ENCODE results near the gene DLGAP1. TPM values are rescaled to one million over a fixed set of nuclear protein-coding genes. Genes with fewer than 3 reads are reported as not detected.

The DLGAP1 gene
- total RNA-seq, 1 donor from 2014 or later: 7.7 TPM

DNA sequence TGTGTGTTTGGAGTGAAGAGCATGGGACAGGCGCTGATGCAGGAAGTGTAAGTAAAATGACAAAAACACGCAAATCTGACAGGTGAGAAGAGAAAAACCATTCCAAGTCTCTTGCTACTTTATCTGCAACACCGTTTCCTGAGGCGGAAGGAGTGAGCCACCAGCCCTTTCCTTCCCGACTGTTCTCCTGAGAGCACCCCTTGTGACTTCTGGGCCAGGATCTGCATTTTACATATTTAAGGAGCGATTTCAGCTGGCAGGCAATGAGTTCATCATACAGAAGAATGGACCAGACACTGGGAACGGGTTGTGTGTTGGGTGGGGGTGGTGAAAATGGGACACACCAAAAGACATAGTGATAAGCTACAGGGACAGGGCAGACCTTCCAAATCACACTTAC lies 727.8 kb downstream of the DLGAP1 start:
- no peak overlapping the region for H3K27ac Mint-ChIP-seq (ENCODE audit: unreplicated experiment)

DNA sequence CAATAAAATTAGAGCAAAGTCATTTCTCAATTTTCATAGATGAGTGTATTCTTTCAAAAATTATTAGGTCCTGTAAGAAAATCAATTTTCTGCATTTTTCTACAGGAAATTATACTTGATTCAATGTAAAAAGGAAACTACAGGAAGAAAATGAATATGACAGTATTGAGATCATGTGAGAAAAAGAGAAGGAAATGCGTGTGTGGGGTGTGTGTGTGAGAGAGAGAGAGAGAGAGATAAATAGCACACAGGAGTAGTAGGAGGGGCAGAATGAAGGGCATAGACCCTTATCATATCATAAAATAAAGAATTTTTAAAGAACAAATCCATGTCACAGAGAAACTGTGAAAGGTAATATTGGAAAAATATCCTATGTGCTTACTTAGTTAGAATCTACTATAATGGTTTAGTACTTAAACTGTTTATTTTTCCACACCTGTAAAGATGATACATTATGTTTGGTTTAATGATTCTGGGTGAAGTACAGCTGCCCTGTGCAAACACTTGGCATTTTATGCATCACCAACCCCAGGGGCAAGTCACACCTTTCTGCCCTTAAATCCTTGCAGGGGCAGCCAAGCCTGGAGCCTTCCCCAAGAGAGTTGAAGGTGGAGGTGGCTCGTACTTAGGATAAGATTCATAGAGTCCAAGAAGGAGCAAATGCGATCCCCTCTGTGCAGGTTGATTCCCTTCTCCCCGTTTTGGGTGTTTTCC lies 728.7 kb downstream of the DLGAP1 start:
- Mint-ChIP-seq H3K27ac (ENCODE audit: unreplicated experiment) (no peak overlapping the region), H3K4me3 (ENCODE audit: unreplicated experiment) (no peak overlapping the region), H3K9me3 (ENCODE audit: low read depth) (peaks cover 2% of the 10 kb centered on the region), H3K4me1 (ENCODE audit: low read depth) (no peaks in the 10 kb centered on the region), H3K36me3 (ENCODE audit: low read depth) (peaks cover 5% of the 10 kb centered on the region), H3K27me3 (ENCODE audit: low read depth) (peaks cover 5% of the 10 kb centered on the region)
- TF ChIP-seq, protein P1, sequence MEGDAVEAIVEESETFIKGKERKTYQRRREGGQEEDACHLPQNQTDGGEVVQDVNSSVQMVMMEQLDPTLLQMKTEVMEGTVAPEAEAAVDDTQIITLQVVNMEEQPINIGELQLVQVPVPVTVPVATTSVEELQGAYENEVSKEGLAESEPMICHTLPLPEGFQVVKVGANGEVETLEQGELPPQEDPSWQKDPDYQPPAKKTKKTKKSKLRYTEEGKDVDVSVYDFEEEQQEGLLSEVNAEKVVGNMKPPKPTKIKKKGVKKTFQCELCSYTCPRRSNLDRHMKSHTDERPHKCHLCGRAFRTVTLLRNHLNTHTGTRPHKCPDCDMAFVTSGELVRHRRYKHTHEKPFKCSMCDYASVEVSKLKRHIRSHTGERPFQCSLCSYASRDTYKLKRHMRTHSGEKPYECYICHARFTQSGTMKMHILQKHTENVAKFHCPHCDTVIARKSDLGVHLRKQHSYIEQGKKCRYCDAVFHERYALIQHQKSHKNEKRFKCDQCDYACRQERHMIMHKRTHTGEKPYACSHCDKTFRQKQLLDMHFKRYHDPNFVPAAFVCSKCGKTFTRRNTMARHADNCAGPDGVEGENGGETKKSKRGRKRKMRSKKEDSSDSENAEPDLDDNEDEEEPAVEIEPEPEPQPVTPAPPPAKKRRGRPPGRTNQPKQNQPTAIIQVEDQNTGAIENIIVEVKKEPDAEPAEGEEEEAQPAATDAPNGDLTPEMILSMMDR (IDR thresholded peaks at IDR 0.05): no peak
- no peak for DNase-seq (ENCODE audit: low spot score)

More for the DNA sequence above, 727.8 kb downstream of the DLGAP1 start:
- TF ChIP-seq, protein P1 (IDR thresholded peaks at IDR 0.05): no peak
- Mint-ChIP-seq H3K9me3 (ENCODE audit: low read depth) (peaks cover 2% of the 10 kb centered on the region), H3K4me3 (ENCODE audit: unreplicated experiment) (no peak overlapping the region), H3K4me1 (ENCODE audit: low read depth) (no peaks in the 10 kb centered on the region), H3K27me3 (ENCODE audit: low read depth) (peaks cover 5% of the 10 kb centered on the region), H3K36me3 (ENCODE audit: low read depth) (peaks cover 5% of the 10 kb centered on the region)
- DNase-seq (ENCODE audit: low spot score): no peak

DNA sequence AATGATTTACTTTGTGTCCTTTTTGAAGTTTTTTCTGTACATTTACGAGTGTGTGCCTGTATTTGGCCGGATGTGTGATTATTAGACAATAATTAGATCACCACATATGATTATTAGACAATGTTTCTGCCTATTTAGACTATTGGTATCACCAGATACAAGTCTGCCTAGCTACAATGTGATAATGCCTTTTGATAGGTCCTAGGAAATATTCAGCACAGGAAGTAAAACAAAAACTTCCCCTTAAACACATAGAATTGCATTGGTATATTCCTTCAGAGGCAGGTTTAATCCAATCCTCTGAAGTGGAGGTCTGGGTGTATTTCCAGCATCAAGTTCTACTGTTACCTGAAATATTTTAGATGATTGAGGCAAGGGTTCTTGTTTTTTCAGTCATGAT lies 730.0 kb downstream of the DLGAP1 start:
- Mint-ChIP-seq H3K9me3 (ENCODE audit: low read depth) (peaks cover 2% of the 10 kb centered on the region), H3K27ac (ENCODE audit: unreplicated experiment) (no peak overlapping the region), H3K36me3 (ENCODE audit: low read depth) (peaks cover 5% of the 10 kb centered on the region), H3K4me3 (ENCODE audit: unreplicated experiment) (no peak overlapping the region), H3K27me3 (ENCODE audit: low read depth) (peaks cover 5% of the 10 kb centered on the region), H3K4me1 (ENCODE audit: low read depth) (no peaks in the 10 kb centered on the region)
- TF ChIP-seq, protein P1 (IDR thresholded peaks at IDR 0.05): no peak
- DNase-seq (ENCODE audit: low spot score): no peak

DNA sequence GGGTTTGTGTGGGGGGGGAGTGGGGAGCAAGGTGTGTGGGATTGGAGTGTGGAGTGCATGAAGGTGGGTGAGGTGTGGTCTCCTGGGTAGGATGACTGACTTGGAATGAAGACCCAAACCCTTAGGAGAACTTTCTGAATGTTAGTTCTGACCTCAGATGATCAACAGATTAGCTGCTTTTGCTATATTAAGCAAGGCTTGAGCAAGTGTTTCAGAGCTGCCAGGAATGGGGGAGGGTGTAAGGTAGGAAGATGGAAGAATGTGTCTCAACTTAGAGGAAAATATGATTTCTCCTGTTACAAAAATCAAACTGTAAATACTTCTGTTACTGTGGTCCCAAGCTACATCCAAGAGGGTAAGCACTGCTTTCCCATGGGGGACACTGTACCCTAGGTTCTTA lies 731.6 kb downstream of the DLGAP1 start:
- H3K36me3 Mint-ChIP-seq (ENCODE audit: low read depth): peaks cover under 1% of the 10 kb centered on the region
- H3K9me3 Mint-ChIP-seq (ENCODE audit: low read depth): peaks cover under 1% of the 10 kb centered on the region
- TF ChIP-seq, protein P1 (IDR thresholded peaks at IDR 0.05): no peak
- H3K27me3 Mint-ChIP-seq (ENCODE audit: low read depth): peaks cover 5% of the 10 kb centered on the region
- H3K27ac Mint-ChIP-seq (ENCODE audit: unreplicated experiment): no peak overlapping the region
- DNase-seq (ENCODE audit: low spot score): no peak
- no peaks in the 10 kb centered on the region for H3K4me1 Mint-ChIP-seq (ENCODE audit: low read depth)
- H3K4me3 Mint-ChIP-seq (ENCODE audit: unreplicated experiment): no peak overlapping the region

DNA sequence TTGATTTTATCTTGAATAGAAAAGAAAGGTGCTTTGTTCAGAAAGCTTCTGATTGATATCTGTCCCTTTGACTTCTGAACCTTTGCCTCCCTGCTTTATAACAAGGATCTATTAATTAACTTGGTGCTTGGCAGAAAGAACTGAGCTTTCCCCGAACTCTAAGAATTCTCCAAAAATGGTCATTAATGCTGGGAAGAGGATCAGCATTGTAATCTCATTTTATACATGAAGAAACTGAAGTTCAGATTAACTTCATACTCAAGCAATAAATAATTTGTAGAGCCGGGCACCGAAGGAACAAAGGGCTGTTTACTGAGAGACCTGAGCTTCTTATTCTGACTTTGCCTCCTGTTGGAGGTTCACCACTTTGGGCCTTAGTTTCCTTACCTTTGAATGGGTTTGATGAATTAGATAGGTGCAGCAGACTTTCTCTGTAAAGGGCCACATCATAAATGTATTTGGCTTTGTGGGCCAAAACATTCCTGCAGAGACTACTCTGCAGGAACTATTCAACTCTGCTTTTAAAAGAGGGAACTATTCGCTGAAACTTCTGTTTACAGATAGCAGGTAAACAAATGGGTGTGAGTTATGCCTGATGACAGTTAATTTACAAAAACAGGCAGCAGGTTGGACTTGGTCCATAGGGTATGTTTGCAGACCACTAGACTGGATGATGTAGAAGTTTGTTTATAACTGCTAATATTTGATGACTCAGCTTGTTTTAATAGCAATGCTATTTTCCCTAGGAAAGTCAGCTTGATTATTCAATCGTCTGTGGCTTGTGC lies 732.3 kb downstream of the DLGAP1 start:
- no peak for DNase-seq (ENCODE audit: low spot score)
- TF ChIP-seq, protein P1 (IDR thresholded peaks at IDR 0.05): no peak
- no peak overlapping the region for H3K4me3 Mint-ChIP-seq (ENCODE audit: unreplicated experiment)
- H3K36me3 Mint-ChIP-seq (ENCODE audit: low read depth): peaks cover 1% of the 10 kb centered on the region
- H3K27me3 Mint-ChIP-seq (ENCODE audit: low read depth): peaks cover 5% of the 10 kb centered on the region
- H3K9me3 Mint-ChIP-seq (ENCODE audit: low read depth): no peaks in the 10 kb centered on the region
- H3K27ac Mint-ChIP-seq (ENCODE audit: unreplicated experiment): no peak overlapping the region
- H3K4me1 Mint-ChIP-seq (ENCODE audit: low read depth): no peaks in the 10 kb centered on the region
